Skeletal muscle cell (primary cell): Measurements from ENCODE around the gene MESP2.
"Not testable (repeated sequence)": the region's sequence is repeated elsewhere in the genome, so short reads cannot be mapped to it uniquely, and the experiment has no call there.

ENCODE experiments used
- DNase-seq: peaks from one replicate; pipeline ENCODE4 v3.0.0-alpha.2; 2010; ENCODE audit warnings: low read depth
- H3K4me3 ChIP-seq: 2 replicates; pipeline ENCODE4 v1.5.1; 2011; ENCODE audit warnings: low read depth, mild to moderate bottlenecking, control low read depth, low read length, moderate library complexity

The MESP2 gene

GRCh38 chr15:89777073-89777751, 1.1 kb downstream of the MESP2 start:
- DNase-seq, result no peak
- H3K4me3 ChIP-seq, result peak overlapping the region; percentile 46

GRCh38 chr15:89777782-89778380, 1.7 kb downstream of the MESP2 start:
- DNase-seq, result no peak
- H3K4me3 ChIP-seq, result no peak overlapping the region

DNA sequence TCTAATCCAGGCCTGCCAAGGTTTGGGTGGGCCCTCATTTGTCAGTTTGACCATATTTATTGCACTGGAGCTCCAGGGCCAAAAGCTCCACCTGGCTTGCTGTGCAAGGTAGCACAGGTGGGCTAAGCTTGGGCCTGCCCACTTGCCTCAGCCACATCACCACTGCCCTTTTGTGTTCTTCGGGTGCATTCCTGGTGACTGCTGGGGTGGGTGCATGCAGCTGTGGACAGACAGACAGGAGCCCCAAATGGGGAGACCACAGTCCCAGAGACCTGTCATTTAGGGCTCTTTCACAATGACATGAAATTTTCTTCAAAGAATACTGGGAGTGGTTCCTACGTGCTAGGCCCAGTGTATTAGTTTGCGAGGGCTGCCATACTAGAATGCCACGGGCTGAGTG, 2.7 kb downstream of the MESP2 start:
- no peak overlapping the region for H3K4me3 ChIP-seq
- no peak for DNase-seq

DNA sequence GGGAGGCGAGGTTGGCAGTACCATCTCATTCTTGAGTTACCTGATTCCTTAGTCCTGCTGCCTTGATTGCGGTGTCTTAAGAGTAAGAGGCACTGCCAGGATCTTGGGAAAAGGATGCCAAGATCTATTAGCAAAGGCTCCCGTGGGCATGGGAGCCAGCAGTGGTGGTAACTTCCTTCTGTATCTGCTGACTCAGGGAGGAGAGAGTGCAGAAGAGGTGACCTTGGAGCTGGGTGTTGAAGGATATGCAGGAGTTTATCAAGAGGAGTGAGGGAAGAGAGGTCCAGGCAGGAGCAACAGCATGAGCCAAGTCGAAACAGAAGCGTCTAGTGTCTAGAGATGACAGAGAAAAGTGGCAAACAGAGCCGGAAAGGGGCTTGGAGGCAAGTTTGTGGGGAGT, 4.5 kb downstream of the MESP2 start:
- H3K4me3 ChIP-seq, result no peak overlapping the region
- no peak for DNase-seq

GRCh38 chr15:89781055-89781454, 4.9 kb downstream of the MESP2 start:
- DNase-seq, result no peak
- H3K4me3 ChIP-seq, result no peak overlapping the region

DNA sequence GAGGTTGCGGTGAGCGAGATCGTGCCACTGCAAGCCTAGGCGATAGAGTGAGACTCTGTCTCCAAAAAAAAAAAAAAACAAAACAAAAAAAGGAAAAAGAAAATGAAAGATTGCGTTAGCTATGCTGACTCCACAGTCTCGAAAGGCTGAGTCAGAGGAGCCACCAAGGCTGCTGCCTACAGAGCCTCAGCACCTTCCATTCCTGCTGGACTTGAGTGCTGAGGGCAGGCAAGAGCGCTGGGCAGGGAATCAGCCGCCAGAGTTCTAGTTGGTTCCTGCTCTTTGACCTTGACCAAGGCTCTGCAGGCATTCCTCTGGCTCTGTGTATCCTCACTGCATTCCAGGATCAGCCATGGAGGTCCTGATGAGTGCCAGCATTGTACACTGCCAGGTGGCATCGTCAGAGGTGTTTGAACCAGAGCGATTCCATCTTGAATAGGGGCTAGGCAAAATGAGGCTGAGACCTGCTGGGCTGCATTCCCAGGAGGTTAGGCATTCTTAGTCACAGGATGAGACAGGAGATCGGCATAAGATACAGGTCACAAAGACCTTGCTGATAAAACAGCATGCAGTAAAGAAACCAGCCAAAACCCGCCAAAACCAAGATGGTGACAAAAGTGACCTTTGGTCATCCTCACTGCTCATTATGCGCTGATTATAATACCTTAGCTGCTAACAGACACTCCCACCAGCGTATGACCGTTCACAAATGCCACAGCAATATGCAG, 5.9 kb downstream of the MESP2 start:
- H3K4me3 ChIP-seq, result no peak overlapping the region

GRCh38 chr15:89782619-89782950, 6.5 kb downstream of the MESP2 start:
- not testable (repeated sequence) for DNase-seq, H3K4me3 ChIP-seq

More for the DNA sequence above, 5.9 kb downstream of the MESP2 start:
- DNase-seq, result no peak

DNA sequence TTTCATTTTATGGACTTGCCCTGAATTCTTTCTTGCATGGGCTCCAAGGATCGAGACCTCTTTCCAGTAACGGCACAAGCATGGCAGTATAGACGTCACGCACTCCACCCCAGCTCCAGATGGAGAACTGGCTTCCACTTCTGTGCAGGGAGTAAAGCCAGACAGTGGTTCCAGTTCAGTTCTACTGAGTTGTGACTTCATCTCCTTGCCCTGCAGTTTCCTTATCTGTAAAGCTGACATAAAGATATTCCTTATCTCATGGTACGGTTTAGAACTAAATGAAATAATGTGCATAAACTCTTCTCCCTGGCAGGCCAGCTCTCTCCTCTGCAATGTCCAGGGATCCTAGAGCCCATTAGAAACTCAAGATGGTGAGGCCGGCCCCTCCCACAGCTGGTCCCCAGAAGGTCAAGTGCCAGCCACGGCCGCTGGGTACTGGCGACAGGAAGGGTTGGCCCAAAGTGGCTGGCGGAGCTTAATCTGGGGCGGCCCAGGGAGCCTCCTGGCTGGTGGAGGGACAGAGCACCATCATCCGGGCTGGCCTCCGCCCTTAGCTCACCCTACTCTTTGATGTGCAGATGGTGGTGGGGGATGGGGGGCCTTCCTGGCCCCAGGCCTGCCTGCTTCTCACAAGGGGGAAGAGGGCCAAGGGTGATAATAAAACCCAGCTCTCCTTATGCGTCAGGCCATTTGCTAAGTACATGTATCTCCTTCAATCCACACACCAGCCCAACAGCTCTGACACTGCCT, 7.2 kb downstream of the MESP2 start:
- H3K4me3 ChIP-seq, result no peak overlapping the region
- no peak for DNase-seq

GRCh38 chr15:89783861-89784685, 7.9 kb downstream of the MESP2 start:
- no peak for DNase-seq
- no peak overlapping the region for H3K4me3 ChIP-seq

GRCh38 chr15:89784686-89784960, 8.5 kb downstream of the MESP2 start:
- H3K4me3 ChIP-seq, result no peak overlapping the region
- no peak for DNase-seq

DNA sequence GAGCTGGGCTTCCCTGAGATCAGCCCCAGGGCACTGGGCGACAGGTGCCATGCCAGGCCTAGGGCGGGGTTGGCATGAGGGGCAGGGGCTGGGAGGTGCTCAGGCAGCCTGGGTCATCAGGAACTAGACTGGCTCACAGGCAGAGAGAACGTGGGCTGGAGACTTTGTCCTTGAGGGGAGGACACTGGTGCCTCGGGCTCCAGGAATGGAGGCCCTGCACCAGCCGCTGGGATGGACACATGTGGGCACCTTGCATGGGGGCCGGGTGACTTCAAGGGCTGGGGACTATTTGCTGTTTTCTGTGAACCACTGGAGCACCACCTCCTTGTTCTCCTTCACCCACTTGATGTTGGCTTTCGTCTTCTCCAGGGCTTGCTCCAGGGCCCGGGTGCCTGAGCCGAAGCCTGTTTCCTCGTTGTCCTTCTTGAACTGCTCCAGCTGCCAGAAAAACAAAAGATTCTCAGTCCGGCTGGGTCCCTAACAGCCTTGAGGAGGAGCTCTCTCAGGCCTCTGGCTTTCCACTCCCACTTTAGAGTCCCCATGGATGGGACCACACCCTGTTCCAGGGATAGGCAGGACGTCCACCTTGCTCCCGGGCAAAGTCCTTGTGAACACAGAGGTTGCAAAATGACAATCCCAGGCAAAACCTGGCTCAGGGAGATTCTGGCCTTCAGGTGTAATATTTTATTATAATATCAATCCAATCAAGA, 9.1 kb downstream of the MESP2 start:
- DNase-seq, result no peak
- H3K4me3 ChIP-seq, result no peak overlapping the region

DNA sequence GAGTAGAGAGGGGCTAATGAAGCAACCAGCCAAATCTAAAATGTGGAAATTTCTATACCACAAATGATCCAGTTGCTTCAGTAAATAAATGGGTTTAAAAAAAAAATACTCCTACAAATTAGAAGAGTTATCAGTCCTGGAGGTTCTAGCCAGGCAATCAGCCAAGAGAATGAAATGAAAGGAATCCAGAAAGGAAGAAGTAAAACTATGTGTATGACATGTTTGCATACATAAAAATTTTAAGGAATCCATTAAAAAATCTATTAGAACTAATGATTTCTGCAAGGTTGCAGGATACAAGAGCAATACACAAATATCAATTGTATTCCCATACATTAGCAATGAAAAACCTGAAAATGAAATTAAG, 9.6 kb downstream of the MESP2 start:
- no peak overlapping the region for H3K4me3 ChIP-seq
- no peak for DNase-seq

DNA sequence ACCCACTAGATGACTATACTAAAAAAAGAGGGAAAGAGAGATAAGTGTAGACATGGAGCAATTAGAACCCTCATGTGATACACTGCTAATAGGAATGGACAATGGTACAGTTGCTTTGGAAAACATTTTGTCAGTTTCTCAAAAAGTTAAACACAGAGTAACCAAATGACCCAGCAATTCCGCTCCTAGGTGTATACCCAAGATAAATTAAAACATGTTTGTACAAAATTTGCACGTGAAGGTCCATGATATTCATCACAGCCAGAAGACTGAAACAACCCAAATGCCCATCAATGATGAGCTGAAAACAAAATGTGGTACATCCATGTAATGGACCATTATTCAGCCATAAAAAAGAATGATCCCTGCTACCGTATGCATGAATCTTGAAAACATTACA, 11.8 kb downstream of the MESP2 start:
- H3K4me3 ChIP-seq, result no peak overlapping the region
- DNase-seq, result no peak

DNA sequence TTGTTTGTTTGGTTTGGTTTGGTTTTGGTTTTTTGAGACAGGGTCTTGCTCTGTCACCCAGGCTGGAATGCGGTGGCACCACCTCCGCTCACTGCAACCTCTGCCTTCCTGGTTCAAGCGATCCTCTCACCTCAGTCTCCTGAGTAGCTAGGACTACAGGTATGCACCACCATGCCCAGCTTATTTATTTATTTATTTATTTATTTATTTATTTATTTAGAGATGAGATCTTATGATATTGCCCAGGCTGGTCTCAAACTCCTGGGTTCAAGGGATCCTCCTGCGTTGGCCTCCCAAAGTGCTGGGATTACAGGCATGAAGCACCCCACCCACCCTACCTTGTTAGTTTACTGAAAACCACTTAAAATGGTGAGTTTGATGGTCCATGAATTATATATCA, 12.5 kb downstream of the MESP2 start:
- H3K4me3 ChIP-seq, DNase-seq: not testable (repeated sequence)

GRCh38 chr15:89790206-89790605, 14.1 kb downstream of the MESP2 start:
- no peak for DNase-seq
- H3K4me3 ChIP-seq, result no peak overlapping the region

- H3K4me3 ChIP-seq, result no peak overlapping the region
- DNase-seq, result no peak
Measured at GRCh38 chr15:89790661-89791060, 14.5 kb downstream of the MESP2 start.

GRCh38 chr15:89792106-89792805, 16.1 kb downstream of the MESP2 start:
- DNase-seq, result no peak
- no peak overlapping the region for H3K4me3 ChIP-seq

- DNase-seq, result no peak
Measured at GRCh38 chr15:89794627-89795241, 18.6 kb downstream of the MESP2 start.

More at GRCh38 chr15:89794627-89795241, 18.6 kb downstream of the MESP2 start:
- no peak overlapping the region for H3K4me3 ChIP-seq
